H1 (cell line): ENCODE measurements around the gene HAND1. TPM values are rescaled to one million over a fixed set of nuclear protein-coding genes. Genes with fewer than 3 reads are reported as not detected.

ENCODE experiments used
- CTCF ChIA-PET: fragments of 300-600 bp; sonication (Branson Sonifier 250); formaldehyde crosslinking; loops from one replicate; lab custom pipeline; 2021; ENCODE audit not compliant: partially characterized antibody; lab: Charles Lee
- POLR2A ChIA-PET: fragments of 300-600 bp; sonication (Branson Sonifier 250); formaldehyde crosslinking; loops from one replicate; lab custom pipeline; 2021; ENCODE audit warnings: inconsistent platforms; ENCODE audit not compliant: partially characterized antibody; lab: Charles Lee
- DNase-seq, 2 experiments: peaks; one replicate each; pipeline versions ENCODE4 v3.0.0 to v3.0.0-alpha.2; 2010 to 2022; ENCODE audit warnings: low spot score in 2 of 2, low read depth in 1 of 2, mixed read lengths in 1 of 2
- FAIRE-seq: peaks from 2 replicates; lab custom pipeline; 2011; peaks lifted over from hg19 to GRCh38; lab: Jason Lieb, UNC
- H2AFZ ChIP-seq: 2 replicates; pipeline ENCODE4 v1.8.1; 2012; ENCODE audit warnings: low read length, inconsistent platforms
- H2AK5ac ChIP-seq: 2 replicates; pipeline ENCODE4 v1.6.1; 2013; ENCODE audit warnings: low read depth, low read length
- H2BK120ac ChIP-seq: replicated peaks from 2 replicates; pipeline ENCODE3; 2013; ENCODE audit warnings: low read depth, low read length, inconsistent platforms
- H2BK12ac ChIP-seq: 2 replicates; pipeline ENCODE4 v1.6.1; 2013; ENCODE audit warnings: low read depth, low read length
- H2BK15ac ChIP-seq: 2 replicates; pipeline ENCODE4 v1.6.1; 2013; ENCODE audit warnings: low read length
- H2BK20ac ChIP-seq: 2 replicates; pipeline ENCODE4 v1.6.1; 2013; ENCODE audit warnings: low read length
- H2BK5ac ChIP-seq: 2 replicates; pipeline ENCODE4 v1.6.1; 2013; ENCODE audit warnings: low read depth, low read length
- H3K14ac ChIP-seq: 2 replicates; pipeline ENCODE4 v1.6.1; 2013; ENCODE audit warnings: inconsistent platforms; ENCODE audit not compliant: insufficient read length
- H3K18ac ChIP-seq: 2 replicates; pipeline ENCODE4 v1.6.1; 2013; ENCODE audit warnings: low read length; ENCODE audit errors: extremely low read depth
- H3K23ac ChIP-seq: 2 replicates; pipeline ENCODE4 v1.6.1; 2013; ENCODE audit warnings: inconsistent platforms; ENCODE audit not compliant: insufficient read length
- H3K23me2 ChIP-seq: 2 replicates; pipeline ENCODE4 v1.6.1; 2013; ENCODE audit warnings: low read depth, low read length
- H3K27ac ChIP-seq: 2 replicates; pipeline ENCODE4 v1.6.1; 2011; ENCODE audit warnings: low read depth, low read length, inconsistent platforms
- H3K27me3 ChIP-seq, 4 experiments: replicated peaks in 1 of 4; 1 replicate in 1 of 4; 2 replicates in 3 of 4; pipeline versions ENCODE4 v1.6.1 to v1.8.1; 2011 to 2013; ENCODE audit warnings: low read length in 3 of 4, mild to moderate bottlenecking in 3 of 4, inconsistent platforms in 2 of 4, mixed read lengths in 2 of 4, moderate library complexity in 1 of 4; ENCODE audit not compliant: control insufficient read depth in 3 of 4, insufficient read depth in 3 of 4; ENCODE audit errors: extremely low read depth in 1 of 4
- H3K36me3 ChIP-seq, 4 experiments: 2 replicates each; pipeline versions ENCODE4 v1.6.1 to v1.8.1; 2011 to 2013; ENCODE audit warnings: mild to moderate bottlenecking in 4 of 4, low read length in 3 of 4, moderate library complexity in 2 of 4, control low read depth in 1 of 4, inconsistent platforms in 1 of 4; ENCODE audit not compliant: insufficient read depth in 4 of 4, control insufficient read depth in 2 of 4
- H3K4ac ChIP-seq: replicated peaks from 2 replicates; pipeline ENCODE3; 2013; ENCODE audit warnings: low read length, low read depth, mixed read lengths, inconsistent platforms; ENCODE audit not compliant: insufficient read length
- H3K4me1 ChIP-seq, 4 experiments: replicated peaks in 1 of 4; 1 replicate in 1 of 4; 2 replicates in 3 of 4; pipeline versions ENCODE4 v1.6.1 to v1.8.1; 2011 to 2013; ENCODE audit warnings: low read length in 3 of 4, inconsistent platforms in 2 of 4, mixed read lengths in 1 of 4; ENCODE audit not compliant: insufficient read depth in 4 of 4, control insufficient read depth in 3 of 4
- H3K4me2 ChIP-seq, 2 experiments: 2 replicates each; pipeline versions ENCODE4 v1.6.1 to v1.8.1; 2011 to 2013; ENCODE audit warnings: low read depth in 2 of 2, low read length in 2 of 2, control low read depth in 1 of 2, inconsistent platforms in 1 of 2, mild to moderate bottlenecking in 1 of 2; ENCODE audit not compliant: insufficient read depth in 1 of 2
- H3K4me3 ChIP-seq, 4 experiments: fragments of 200-600, 300-600 bp in 1 of 4; sonication (generic), shearing (Covaris generic), sonication (Bioruptor Twin) in 1 of 4; 2 replicates each; pipeline versions ENCODE4 v1.5.1 to v1.8.1; 2011 to 2016; ENCODE audit warnings: low read length in 4 of 4, low read depth in 3 of 4, control low read depth in 2 of 4, inconsistent platforms in 2 of 4, mild to moderate bottlenecking in 2 of 4, mixed read lengths in 1 of 4, moderate library complexity in 1 of 4; ENCODE audit not compliant: insufficient read depth in 2 of 4; ENCODE audit errors: extremely low read depth in 1 of 4
- H3K56ac ChIP-seq: replicated peaks from 2 replicates; pipeline ENCODE3; 2013; ENCODE audit warnings: low read depth, mild to moderate bottlenecking, mixed read lengths, low read length, inconsistent platforms; ENCODE audit not compliant: insufficient read length
- H3K79me1 ChIP-seq: 2 replicates; pipeline ENCODE4 v1.6.1; 2013; ENCODE audit warnings: low read depth, low read length, control low read depth
- H3K79me2 ChIP-seq, 2 experiments: 2 replicates each; pipeline versions ENCODE4 v1.6.1 to v1.8.1; 2012 to 2013; ENCODE audit warnings: low read length in 2 of 2, mild to moderate bottlenecking in 2 of 2, inconsistent platforms in 1 of 2; ENCODE audit not compliant: insufficient read depth in 2 of 2, control insufficient read depth in 1 of 2
- H3K9ac ChIP-seq, 4 experiments: replicated peaks in 1 of 4; 1 replicate in 1 of 4; 2 replicates in 3 of 4; pipeline versions ENCODE4 v1.6.1 to v1.8.1; 2011 to 2013; ENCODE audit warnings: low read depth in 3 of 4, low read length in 3 of 4, control low read depth in 2 of 4, mild to moderate bottlenecking in 2 of 4, moderate library complexity in 2 of 4, inconsistent platforms in 1 of 4; ENCODE audit errors: extremely low read depth in 1 of 4
- H3K9me3 ChIP-seq, 2 experiments: 2 replicates each; pipeline versions ENCODE4 v1.6.1 to v1.8.1; 2012 to 2013; ENCODE audit warnings: mild to moderate bottlenecking in 2 of 2, moderate library complexity in 2 of 2, control low read depth in 1 of 2, inconsistent platforms in 1 of 2, low read depth in 1 of 2, low read length in 1 of 2, mixed read lengths in 1 of 2; ENCODE audit not compliant: insufficient read depth in 2 of 2
- H4K20me1 ChIP-seq, 2 experiments: replicated peaks in 1 of 2; 2 replicates each; pipeline versions ENCODE3 to v1.8.1; 2011 to 2013; ENCODE audit warnings: inconsistent platforms in 2 of 2, low read length in 2 of 2, mild to moderate bottlenecking in 1 of 2; ENCODE audit not compliant: insufficient read depth in 2 of 2, control insufficient read depth in 1 of 2
- H4K5ac ChIP-seq: 2 replicates; pipeline ENCODE4 v1.6.1; 2013; ENCODE audit warnings: low read length, low read depth, mixed read lengths, inconsistent platforms; ENCODE audit not compliant: insufficient read length
- H4K8ac ChIP-seq: 2 replicates; pipeline ENCODE4 v1.8.0; 2013; ENCODE audit warnings: mild to moderate bottlenecking, moderate library complexity, low read length, inconsistent platforms; ENCODE audit not compliant: insufficient read depth; ENCODE audit errors: extremely low read depth
- H4K91ac ChIP-seq: replicated peaks from 2 replicates; pipeline ENCODE3; 2013; ENCODE audit warnings: low read length, mixed read lengths, inconsistent platforms; ENCODE audit not compliant: insufficient read length
- BACH1 ChIP-seq: IDR thresholded peaks from 2 replicates; pipeline ENCODE4 v1.6.1; 2012; ENCODE audit warnings: low read length, improper control_type of control experiment
- CBX5 ChIP-seq: fragments of 300-800, 300-1000 bp; sonication (generic); IDR thresholded peaks from 2 replicates; pipeline ENCODE4 v1.7.1; 2016; ENCODE audit warnings: antibody characterized with exemption, low read length, low read depth
- KDM4A ChIP-seq: IDR thresholded peaks from one replicate; pipeline ENCODE4 v1.7.1; 2012; ENCODE audit warnings: low read depth, mild to moderate bottlenecking, moderate library complexity, low read length, inconsistent platforms; ENCODE audit not compliant: severe bottlenecking
- NRF1 ChIP-seq: IDR thresholded peaks from 2 replicates; pipeline ENCODE4 v1.6.1; 2011; ENCODE audit warnings: mild to moderate bottlenecking, low read depth, low read length, improper control_type of control experiment
- PHF8 ChIP-seq: fragments of 200-600 bp; sonication (generic); conservative IDR thresholded peaks from 2 replicates; pipeline ENCODE4 v1.7.1; 2012; ENCODE audit warnings: low read depth, mild to moderate bottlenecking, inconsistent platforms, low read length, moderate library complexity
- RXRA ChIP-seq: IDR thresholded peaks from 2 replicates; pipeline ENCODE4 v1.6.1; 2011; ENCODE audit warnings: low read depth, mild to moderate bottlenecking, low read length, moderate library complexity; ENCODE audit not compliant: insufficient read depth
- SIN3A ChIP-seq, 2 experiments: IDR thresholded peaks in 1 of 2; conservative IDR thresholded peaks in 1 of 2; 2 replicates each; pipeline ENCODE4 v1.6.1; 2011 to 2012; ENCODE audit warnings: low read length in 2 of 2, improper control_type of control experiment in 1 of 2, low read depth in 1 of 2, mild to moderate bottlenecking in 1 of 2
- SUZ12 ChIP-seq: fragments of 200-600 bp; sonication (generic); IDR thresholded peaks from 2 replicates; pipeline ENCODE4 v1.6.1; 2012; ENCODE audit warnings: mild to moderate bottlenecking, inconsistent platforms, low read length, moderate library complexity, mixed read lengths
- WGBS, 2 experiments: shearing (Covaris generic) in 1 of 2; methylation state at CpG; one replicate each; pipeline versions ENCODE4 v1.1.6 to v1.1.7; 2013 to 2015; ENCODE audit warnings: low lambda C conversion rate in 2 of 2, mixed read lengths in 2 of 2, inconsistent platforms in 1 of 2, low coverage in 1 of 2, missing lambda C conversion rate in 1 of 2; ENCODE audit not compliant: insufficient replicate concordance in 2 of 2, insufficient coverage in 1 of 2, insufficient read length in 1 of 2; ENCODE audit errors: extremely low coverage in 1 of 2, missing lambda C conversion rate in 1 of 2; 5-methylcytosine and 5-hydroxymethylcytosine counted together
- polyA plus RNA-seq, 7 experiments: library from polyadenylated mRNA; depleted of rRNA in 3 of 7; stranded (reverse) in 5 of 7; unstranded in 2 of 7; fragments of >200 nt in 5 of 7; fragments of 200-250 nt in 2 of 7; gene quantifications; 1 replicate in 5 of 7; 2 replicates in 1 of 7; 4 replicates in 1 of 7; pipeline versions ENCODE4 v1.2.1 to v1.2.3, GENCODE V29; 2011 to 2013; ENCODE audit warnings: missing spikeins in 2 of 7, mixed read lengths in 2 of 7
- total RNA-seq: library from RNA; stranded (reverse); fragmentation: NEBNext Ultra II Directional; extraction: Animal tissue kit (Norgen Biotek cat#: 25700); gene quantifications from 2 replicates; pipeline ENCODE4 v1.2.1, GENCODE V29; 2021

HAND1 gene
- total and polyA plus RNA-seq, 2 of the 8 experiments (the other 6 are each of a cell fraction or from before 2014, with no cell fraction given): 0.06 TPM; not detected in 1

DNA sequence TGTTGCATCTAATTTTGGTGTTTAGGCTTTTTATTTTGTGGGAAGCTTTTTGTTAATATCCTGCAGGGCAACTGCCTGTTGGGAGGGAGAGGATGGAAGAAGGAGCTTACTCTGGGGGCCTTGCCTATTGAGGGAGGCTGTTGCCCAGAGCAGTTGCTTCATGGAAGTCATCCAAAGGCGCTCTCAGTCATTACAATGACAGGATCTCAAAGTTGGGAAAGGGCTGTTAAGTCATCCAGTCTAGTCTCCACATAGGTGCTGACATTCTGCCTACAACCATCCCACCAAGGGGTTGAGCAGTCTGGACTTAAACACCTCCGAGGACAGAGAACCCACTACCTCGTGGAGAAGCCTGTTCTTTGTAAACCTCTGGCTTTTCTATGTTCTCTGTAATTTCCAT, 19.0 kb downstream of the HAND1 start:
- H4K8ac ChIP-seq: no peak overlapping the region
- H4K91ac ChIP-seq: no peak overlapping the region
- H3K23me2 ChIP-seq: no peaks in the 10 kb centered on the region
- H3K4ac ChIP-seq: no peak overlapping the region
- peaks cover 0 to 3% (median 0%) of the 10 kb centered on the region in 4 experiments; a peak in 3 of 7 replicates for H3K4me1 ChIP-seq
- H2AK5ac ChIP-seq: no peak overlapping the region
- H3K9me3 ChIP-seq: no peaks in the 10 kb centered on the region
- no peak overlapping the region for H2BK5ac ChIP-seq
- H2BK20ac ChIP-seq: no peak overlapping the region
- no peak overlapping the region for H3K23ac ChIP-seq
- no peak for DNase-seq
- H3K4me3 ChIP-seq: no peak overlapping the region
- H2BK12ac ChIP-seq: no peak overlapping the region
- no peaks in the 10 kb centered on the region for H3K79me2 ChIP-seq
- no peak overlapping the region for H2AFZ ChIP-seq
- H3K18ac ChIP-seq: no peak overlapping the region
- no peaks in the 10 kb centered on the region for H3K79me1 ChIP-seq
- no peaks in the 10 kb centered on the region for H3K27me3 ChIP-seq
- no peak overlapping the region for H2BK120ac ChIP-seq
- H4K20me1 ChIP-seq: peaks cover 0 to 4% of the 10 kb centered on the region in 2 experiments
- H2BK15ac ChIP-seq: no peak overlapping the region
- no peak overlapping the region for H3K27ac ChIP-seq
- H3K4me2 ChIP-seq: no peak overlapping the region
- 90% methylated on average over 3 of the region's 3 CpGs; no CpG with 5 or more reads in 1 of the 2 experiments for WGBS, 2 experiments
- H3K36me3 ChIP-seq: peaks cover 6 to 17% (median 12%) of the 10 kb centered on the region in 4 experiments; a peak in 6 of 8 replicates
- H3K14ac ChIP-seq: no peak overlapping the region
- H4K5ac ChIP-seq: no peak overlapping the region
- ChIA-PET POLR2A (no interaction called here), CTCF (interaction anchor here (0.6 to 16.1 kb wide), 6 partner anchors 9 to 324 kb away, joined by 3 to 273 read pairs (median 4); no protein-coding TSS in a partner anchor)
- no peak for FAIRE-seq
- H3K56ac ChIP-seq: no peak overlapping the region
- H3K9ac ChIP-seq: no peak overlapping the region
- TF ChIP-seq SIN3A (conservative IDR thresholded peaks at IDR 0.05 in 1 of 2, IDR thresholded peaks at IDR 0.05 in 1 of 2; ENCODE audit: low read depth in 1 of 2, low read length in 2 of 2) (no peak), NRF1 (no peak), PHF8 (no peak), CBX5 (no peak), KDM4A (no peak), SUZ12 (no peak), RXRA (no peak), BACH1 (no peak)
